ENCODE measurements around the gene MPV17. TPM values are rescaled to one million over a fixed set of nuclear protein-coding genes. Genes with fewer than 3 reads are reported as not detected.
A peak's percentile ranks its signal among the peaks of the same experiment; 100 is the strongest.

MPV17 gene
- total RNA-seq, 1 experiment from 2014 or later, result 51.5 TPM

GRCh38 chr2:27356382-27357181 is 33.7 kb upstream of the MPV17 start, which contains the start of gene GTF3C2 (continued):
- peak; percentile 97 for TF ChIP-seq CREM (CRISPR knock-in tag; IDR thresholded peaks at IDR 0.05)
- peak; percentile 73; the same call in 1 of the 2 replicates for TF ChIP-seq MYBL2 (CRISPR knock-in tag; IDR thresholded peaks at IDR 0.05)
- TF ChIP-seq ESRRA (CRISPR knock-in tag; IDR thresholded peaks at IDR 0.05; ENCODE audit: borderline replicate concordance), result no peak
- no peak for TF ChIP-seq ELF4 (CRISPR knock-in tag; IDR thresholded peaks at IDR 0.05; ENCODE audit: low read depth)
- TF ChIP-seq, protein P1, sequence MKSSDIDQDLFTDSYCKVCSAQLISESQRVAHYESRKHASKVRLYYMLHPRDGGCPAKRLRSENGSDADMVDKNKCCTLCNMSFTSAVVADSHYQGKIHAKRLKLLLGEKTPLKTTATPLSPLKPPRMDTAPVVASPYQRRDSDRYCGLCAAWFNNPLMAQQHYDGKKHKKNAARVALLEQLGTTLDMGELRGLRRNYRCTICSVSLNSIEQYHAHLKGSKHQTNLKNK (CRISPR knock-in tag; IDR thresholded peaks at IDR 0.05), result no peak
- TF ChIP-seq TP53 (CRISPR knock-in tag; IDR thresholded peaks at IDR 0.05), result peak; percentile 72; the same call in 1 of the 2 replicates
- no peak for TF ChIP-seq ZNF138 (CRISPR knock-in tag; conservative IDR thresholded peaks at IDR 0.05)
- TF ChIP-seq, protein P2, sequence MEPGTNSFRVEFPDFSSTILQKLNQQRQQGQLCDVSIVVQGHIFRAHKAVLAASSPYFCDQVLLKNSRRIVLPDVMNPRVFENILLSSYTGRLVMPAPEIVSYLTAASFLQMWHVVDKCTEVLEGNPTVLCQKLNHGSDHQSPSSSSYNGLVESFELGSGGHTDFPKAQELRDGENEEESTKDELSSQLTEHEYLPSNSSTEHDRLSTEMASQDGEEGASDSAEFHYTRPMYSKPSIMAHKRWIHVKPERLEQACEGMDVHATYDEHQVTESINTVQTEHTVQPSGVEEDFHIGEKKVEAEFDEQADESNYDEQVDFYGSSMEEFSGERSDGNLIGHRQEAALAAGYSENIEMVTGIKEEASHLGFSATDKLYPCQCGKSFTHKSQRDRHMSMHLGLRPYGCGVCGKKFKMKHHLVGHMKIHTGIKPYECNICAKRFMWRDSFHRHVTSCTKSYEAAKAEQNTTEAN (CRISPR knock-in tag; IDR thresholded peaks at IDR 0.05), result no peak
- TF ChIP-seq IRF1 (CRISPR knock-in tag; IDR thresholded peaks at IDR 0.05), result peak; percentile 33; the same call in 1 of the 2 replicates
- TF ChIP-seq ZNF416 (CRISPR knock-in tag; IDR thresholded peaks at IDR 0.05), result no peak
- TF ChIP-seq ETV6 (CRISPR knock-in tag; IDR thresholded peaks at IDR 0.05), result peak; percentile 47
- TF ChIP-seq, protein P3, sequence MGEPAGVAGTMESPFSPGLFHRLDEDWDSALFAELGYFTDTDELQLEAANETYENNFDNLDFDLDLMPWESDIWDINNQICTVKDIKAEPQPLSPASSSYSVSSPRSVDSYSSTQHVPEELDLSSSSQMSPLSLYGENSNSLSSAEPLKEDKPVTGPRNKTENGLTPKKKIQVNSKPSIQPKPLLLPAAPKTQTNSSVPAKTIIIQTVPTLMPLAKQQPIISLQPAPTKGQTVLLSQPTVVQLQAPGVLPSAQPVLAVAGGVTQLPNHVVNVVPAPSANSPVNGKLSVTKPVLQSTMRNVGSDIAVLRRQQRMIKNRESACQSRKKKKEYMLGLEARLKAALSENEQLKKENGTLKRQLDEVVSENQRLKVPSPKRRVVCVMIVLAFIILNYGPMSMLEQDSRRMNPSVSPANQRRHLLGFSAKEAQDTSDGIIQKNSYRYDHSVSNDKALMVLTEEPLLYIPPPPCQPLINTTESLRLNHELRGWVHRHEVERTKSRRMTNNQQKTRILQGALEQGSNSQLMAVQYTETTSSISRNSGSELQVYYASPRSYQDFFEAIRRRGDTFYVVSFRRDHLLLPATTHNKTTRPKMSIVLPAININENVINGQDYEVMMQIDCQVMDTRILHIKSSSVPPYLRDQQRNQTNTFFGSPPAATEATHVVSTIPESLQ (CRISPR knock-in tag; IDR thresholded peaks at IDR 0.05), result no peak

DNA sequence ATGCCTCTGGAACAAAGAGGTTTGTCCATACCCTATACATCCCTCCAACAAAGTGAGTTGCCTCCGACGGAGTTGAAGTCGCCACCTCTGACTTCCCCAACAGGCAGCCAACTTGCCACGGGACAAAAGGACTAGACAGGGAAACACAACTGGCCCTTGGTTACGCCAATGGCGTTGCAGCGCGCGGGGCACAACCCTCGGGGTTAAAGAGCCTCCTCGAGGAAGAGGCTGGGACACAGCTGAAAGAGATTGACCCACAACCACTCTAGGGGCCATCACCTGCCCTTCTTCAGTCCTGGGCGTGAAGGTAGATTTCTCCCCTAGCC is 33.1 kb upstream of the MPV17 start:
- ChIA-PET POLR2A (interaction anchor here (1.0 to 2.3 kb wide), 4 partner anchors 13 to 139 kb away, joined by 4 to 13 read pairs (median 4); partner anchors contain the start of genes CAD, EIF2B4 and SLC30A3), CTCF (interaction anchor here (1.3 to 1.9 kb wide), 3 partner anchors 14 to 53 kb away, joined by 3 to 14 read pairs (median 5); partner anchors contain the start of genes EIF2B4 and ZNF513)
- no peak for TF ChIP-seq MXD4 (CRISPR knock-in tag; IDR thresholded peaks at IDR 0.05; ENCODE audit: borderline replicate concordance)
- no peak for TF ChIP-seq RORB (CRISPR knock-in tag; IDR thresholded peaks at IDR 0.05)
- no peak for TF ChIP-seq SP1 (CRISPR knock-in tag; conservative IDR thresholded peaks at IDR 0.05)
- TF ChIP-seq ZNF263 (CRISPR knock-in tag; IDR thresholded peaks at IDR 0.05; ENCODE audit: low read depth), result no peak
- TF ChIP-seq TP53 (CRISPR knock-in tag; IDR thresholded peaks at IDR 0.05), result no peak
- TF ChIP-seq NR1H2 (CRISPR knock-in tag; IDR thresholded peaks at IDR 0.05), result no peak
- no peak for TF ChIP-seq CREB1 (CRISPR knock-in tag; IDR thresholded peaks at IDR 0.05)
- no peak for TF ChIP-seq ATF3 (CRISPR knock-in tag; conservative IDR thresholded peaks at IDR 0.05)
- TF ChIP-seq ESRRA (CRISPR knock-in tag; IDR thresholded peaks at IDR 0.05; ENCODE audit: borderline replicate concordance), result no peak
- no peak for TF ChIP-seq SMAD4 (CRISPR knock-in tag; IDR thresholded peaks at IDR 0.05)
- no peak for TF ChIP-seq ELF4 (CRISPR knock-in tag; IDR thresholded peaks at IDR 0.05; ENCODE audit: low read depth)
- TF ChIP-seq, protein P4, sequence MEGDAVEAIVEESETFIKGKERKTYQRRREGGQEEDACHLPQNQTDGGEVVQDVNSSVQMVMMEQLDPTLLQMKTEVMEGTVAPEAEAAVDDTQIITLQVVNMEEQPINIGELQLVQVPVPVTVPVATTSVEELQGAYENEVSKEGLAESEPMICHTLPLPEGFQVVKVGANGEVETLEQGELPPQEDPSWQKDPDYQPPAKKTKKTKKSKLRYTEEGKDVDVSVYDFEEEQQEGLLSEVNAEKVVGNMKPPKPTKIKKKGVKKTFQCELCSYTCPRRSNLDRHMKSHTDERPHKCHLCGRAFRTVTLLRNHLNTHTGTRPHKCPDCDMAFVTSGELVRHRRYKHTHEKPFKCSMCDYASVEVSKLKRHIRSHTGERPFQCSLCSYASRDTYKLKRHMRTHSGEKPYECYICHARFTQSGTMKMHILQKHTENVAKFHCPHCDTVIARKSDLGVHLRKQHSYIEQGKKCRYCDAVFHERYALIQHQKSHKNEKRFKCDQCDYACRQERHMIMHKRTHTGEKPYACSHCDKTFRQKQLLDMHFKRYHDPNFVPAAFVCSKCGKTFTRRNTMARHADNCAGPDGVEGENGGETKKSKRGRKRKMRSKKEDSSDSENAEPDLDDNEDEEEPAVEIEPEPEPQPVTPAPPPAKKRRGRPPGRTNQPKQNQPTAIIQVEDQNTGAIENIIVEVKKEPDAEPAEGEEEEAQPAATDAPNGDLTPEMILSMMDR (IDR thresholded peaks at IDR 0.05), result no peak
- TF ChIP-seq MYBL2 (CRISPR knock-in tag; IDR thresholded peaks at IDR 0.05), result no peak
- TF ChIP-seq ZNF396 (CRISPR knock-in tag; IDR thresholded peaks at IDR 0.05; ENCODE audit: borderline replicate concordance), result no peak
- TF ChIP-seq ZNF423 (CRISPR knock-in tag; IDR thresholded peaks at IDR 0.05), result no peak
- no peak for TF ChIP-seq IRF2 (CRISPR knock-in tag; IDR thresholded peaks at IDR 0.05; ENCODE audit: borderline replicate concordance, low read depth)
- TF ChIP-seq, protein P1 (CRISPR knock-in tag; IDR thresholded peaks at IDR 0.05), result no peak
- no peak for TF ChIP-seq OVOL2 (CRISPR knock-in tag; IDR thresholded peaks at IDR 0.05; ENCODE audit: borderline replicate concordance)
- Mint-ChIP-seq H3K9me3 (peaks cover 8% of the 10 kb centered on the region), H3K27ac (peak overlapping the region; percentile 100), H3K36me3 (peaks cover 12% of the 10 kb centered on the region), H3K27me3 (ENCODE audit: low read depth) (no peaks in the 10 kb centered on the region), H3K4me1 (peaks cover 41% of the 10 kb centered on the region), H3K4me3 (peak overlapping the region; percentile 93)
- ATAC-seq, result peak; percentile 6
- DNase-seq (ENCODE audit: low spot score), result peak; percentile 53
